Measurements from ENCODE around the gene CCDC174.
"Not testable (repeated sequence)": the region's sequence is repeated elsewhere in the genome, so short reads cannot be mapped to it uniquely, and the experiment has no call there.

CCDC174 gene

DNA sequence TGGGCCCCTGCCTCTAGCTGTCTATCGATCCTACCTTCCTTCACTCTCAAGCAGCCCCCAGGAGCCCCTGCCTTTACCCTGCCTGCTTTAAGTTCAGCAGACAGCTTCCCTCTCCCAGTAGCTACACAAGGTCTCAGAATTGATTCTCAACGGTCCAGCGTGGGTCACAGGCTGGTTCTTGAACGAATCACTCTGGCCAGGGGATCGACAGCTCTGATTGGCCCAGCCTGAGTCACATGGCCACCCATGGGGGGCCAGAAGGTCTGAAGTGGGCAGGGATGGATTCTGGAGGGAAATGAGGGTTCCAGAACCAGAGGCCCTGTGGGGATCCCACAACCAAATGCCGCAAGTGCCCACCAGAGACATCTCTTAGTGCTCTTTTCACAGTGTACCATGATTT, 23.7 kb upstream of the CCDC174 start:
- no peak for DNase-seq

GRCh38 chr3:14628406-14628805, 23.2 kb upstream of the CCDC174 start:
- DNase-seq: no peak

- DNase-seq: no peak
These were observed 21.0 kb upstream of the CCDC174 start for GRCh38 chr3:14630404-14631100.

- no peak for DNase-seq
These were observed 20.5 kb upstream of the CCDC174 start for GRCh38 chr3:14631101-14631497.

GRCh38 chr3:14631687-14632441, 19.7 kb upstream of the CCDC174 start:
- DNase-seq: no peak

DNA sequence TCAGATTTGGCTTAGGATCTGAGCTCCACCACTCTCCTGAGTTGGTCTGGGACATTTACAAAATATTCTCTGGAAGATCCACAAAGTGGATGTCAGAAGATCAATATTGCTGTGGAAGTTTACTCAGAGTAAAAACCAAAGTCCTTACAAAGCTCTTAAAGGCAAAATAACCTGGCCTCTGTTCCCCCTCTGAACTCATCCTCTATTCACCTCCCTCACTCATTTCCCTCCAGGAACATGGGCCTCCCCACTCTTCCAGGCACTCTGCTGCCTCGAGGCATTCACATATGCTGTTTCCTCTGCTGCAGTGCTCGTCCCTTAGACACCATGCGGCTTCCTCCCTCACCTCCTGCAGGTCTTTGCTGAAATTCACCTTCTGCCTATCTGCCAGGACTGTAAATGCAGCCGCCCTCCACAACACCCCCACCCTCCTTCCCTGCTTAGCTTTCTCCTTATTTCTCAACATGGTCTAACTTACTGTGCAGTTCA, 19.1 kb upstream of the CCDC174 start:
- DNase-seq: no peak

DNA sequence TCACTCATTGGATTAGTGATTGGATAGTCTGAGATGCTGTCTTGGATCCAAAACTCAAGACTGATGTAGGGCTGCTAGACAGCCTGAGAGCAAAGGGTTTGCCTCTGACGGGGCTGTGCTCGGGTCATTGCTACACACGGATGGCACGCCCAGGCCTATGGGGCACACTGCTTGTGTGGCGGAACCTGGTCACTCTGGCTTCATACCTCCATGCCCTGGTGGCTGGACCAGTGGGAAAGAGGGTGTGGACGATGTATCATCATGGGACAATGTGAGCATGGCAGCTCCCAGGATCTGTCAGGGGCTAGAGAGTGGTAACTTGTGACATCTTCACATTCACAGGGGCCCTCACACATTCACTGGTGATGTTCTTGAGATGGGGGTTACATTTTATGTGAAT, 18.1 kb upstream of the CCDC174 start:
- no peak for DNase-seq

GRCh38 chr3:14633819-14634424, 17.6 kb upstream of the CCDC174 start:
- peak; percentile 43 for DNase-seq

- DNase-seq: no peak
These were observed 16.7 kb upstream of the CCDC174 start for GRCh38 chr3:14634763-14635400.

GRCh38 chr3:14636496-14637087, 15.0 kb upstream of the CCDC174 start:
- no peak for DNase-seq

DNA sequence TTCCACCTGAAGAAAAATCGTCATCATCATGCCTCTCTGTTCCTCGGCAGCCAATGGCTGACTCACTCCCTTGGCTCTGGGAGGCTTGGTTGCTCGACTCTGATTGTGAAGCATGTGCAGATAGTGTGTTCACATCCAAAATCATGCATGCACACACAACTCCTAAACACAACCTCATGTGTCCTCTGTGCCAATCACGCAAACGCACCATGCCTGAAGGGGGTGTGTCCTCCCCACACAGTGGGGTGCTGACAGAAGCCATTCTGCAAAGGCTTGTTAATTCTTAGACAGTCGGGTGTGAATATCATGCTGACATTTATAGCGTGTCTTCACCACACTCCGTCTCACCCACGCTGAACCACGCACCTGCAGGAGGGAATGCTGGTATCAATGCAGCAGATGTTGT, 11.4 kb upstream of the CCDC174 start:
- DNase-seq: no peak

- no peak for DNase-seq
These were observed 10.8 kb upstream of the CCDC174 start for GRCh38 chr3:14640734-14641133.

- DNase-seq: no peak
These were observed 10.2 kb upstream of the CCDC174 start for GRCh38 chr3:14641346-14641745.

DNA sequence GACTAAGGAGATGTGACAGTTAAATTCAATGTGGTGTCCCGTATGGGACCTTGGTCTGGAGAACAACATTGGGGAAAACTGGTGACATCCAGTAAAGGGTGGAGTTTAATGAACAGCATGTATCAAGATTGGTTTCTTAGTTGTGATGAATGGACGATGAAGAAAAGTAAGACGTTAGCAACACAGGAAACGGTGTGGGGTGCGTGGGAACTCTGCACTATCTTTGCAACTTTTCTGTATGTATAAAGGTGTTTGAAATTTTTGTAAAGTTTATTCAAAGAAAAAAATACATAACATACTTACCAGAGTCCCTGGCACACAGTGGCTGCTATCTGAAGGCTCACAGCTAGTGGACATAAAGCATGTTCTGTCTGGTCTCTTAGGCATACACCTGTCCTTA, 6.1 kb upstream of the CCDC174 start:
- DNase-seq: no peak

- no peak for DNase-seq
These were observed 5.4 kb upstream of the CCDC174 start for GRCh38 chr3:14646131-14646573.

DNA sequence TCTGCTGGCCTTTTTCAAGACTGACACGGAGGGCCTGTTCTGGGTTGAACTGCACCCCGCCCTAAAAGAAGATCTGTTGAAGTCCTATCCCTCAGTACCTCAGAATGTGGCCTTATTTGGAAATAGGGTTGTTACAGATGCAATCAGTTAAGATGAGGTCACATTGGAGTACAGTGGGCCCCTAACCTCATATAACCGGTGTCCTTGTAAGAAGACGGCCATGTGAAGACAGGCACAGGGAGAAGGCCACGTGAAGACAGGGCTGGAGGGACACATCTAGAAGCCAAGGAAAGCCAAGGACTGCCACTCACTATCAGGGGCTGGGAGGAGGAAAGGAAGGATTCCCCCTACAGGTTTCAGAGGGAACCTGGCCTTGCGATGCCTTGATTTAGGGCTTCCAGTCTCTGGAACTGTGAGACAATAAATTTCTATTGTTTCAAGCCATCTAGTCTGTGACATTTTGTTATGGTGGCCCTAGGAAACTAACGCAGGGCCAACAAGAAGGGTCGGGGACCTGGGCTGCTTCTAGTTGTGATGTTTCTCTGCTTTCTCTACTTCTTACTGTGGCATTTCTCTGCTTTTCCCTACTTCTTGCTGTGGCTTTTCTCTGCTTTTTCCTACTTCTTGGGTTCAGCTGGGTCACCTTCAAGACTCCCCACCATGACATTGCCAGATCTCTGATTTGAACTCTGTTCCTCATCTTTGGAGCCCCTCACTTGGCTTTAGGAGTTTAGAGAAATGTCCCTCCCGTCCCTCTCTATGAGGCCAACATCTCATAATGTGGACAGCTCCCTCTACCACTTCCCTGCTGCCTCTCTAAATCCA, 4.8 kb upstream of the CCDC174 start:
- DNase-seq: no peak

DNA sequence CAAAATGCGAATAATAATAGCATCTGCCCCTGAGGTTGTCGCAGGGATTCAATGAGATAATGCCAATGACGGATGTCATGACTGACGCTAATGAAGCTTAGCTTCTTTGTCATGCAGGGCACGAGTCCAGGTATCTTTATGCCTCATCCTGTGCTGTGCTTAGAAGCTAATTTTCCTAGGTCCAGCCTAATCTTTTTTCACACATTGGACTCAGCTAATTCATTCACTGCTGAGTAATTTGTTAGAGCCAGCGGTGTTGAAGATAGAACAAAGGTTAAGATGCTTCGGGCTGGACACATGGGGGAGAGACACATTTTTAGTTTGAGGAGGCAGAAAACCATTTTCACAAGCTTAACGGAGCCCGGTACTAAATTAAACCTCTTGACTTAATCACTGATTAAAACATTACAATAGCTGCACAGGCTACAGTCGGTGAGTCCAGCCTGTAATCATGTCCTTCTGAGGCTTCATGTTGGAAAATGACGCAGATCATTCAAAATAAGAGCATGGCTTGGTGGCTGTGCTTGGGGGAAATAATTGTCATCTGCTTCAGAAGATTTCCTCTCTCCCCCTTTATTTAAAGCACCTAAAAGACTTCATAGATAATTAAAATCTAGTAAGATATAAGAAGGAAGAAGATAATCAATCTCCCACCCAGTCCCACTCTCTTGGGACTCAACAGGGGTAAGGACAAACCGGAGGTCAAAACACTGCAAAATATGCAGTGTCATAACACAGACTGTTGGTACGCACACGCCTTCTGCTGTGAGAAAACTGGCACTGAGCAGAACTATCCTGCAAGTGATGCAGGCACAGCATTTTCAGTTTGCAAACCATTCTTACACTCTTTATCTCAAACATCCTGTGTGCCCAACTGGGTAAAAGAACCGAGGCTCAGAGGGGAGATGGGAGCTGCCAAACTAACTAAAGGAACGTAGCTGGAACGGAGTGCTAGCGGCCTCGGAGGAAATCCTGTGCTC, 3.3 kb upstream of the CCDC174 start:
- DNase-seq: no peak

- DNase-seq: no peak
These were observed 2.1 kb upstream of the CCDC174 start for GRCh38 chr3:14649466-14649865.

GRCh38 chr3:14650193-14650592, 1.4 kb upstream of the CCDC174 start:
- no peak for DNase-seq

DNA sequence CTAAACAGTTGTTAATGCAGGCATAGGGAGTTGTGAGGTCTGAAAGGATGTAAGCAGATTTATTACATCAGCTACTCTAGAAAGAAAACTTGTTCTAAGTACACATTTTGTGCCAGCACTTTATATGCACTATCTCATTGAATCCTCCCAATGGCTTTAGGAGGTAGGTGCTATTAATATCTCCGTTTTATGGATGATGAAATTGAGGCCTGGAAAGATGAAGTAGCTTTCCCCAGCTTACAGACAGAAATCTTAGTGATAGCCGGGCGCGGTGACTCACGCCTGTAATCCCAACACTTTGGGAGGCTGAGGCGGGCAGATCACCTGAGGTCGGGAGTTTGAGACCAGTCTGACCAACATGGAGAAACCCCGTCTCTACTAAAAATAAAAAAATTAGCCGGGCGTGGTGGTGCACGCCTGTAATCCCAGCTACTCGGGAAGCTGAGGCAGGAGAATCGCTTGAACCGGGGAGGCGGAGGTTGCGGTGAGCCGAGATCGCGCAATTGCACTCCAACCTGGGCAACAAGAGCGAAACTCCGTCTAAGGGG, 872 bp downstream of the CCDC174 start:
- not testable (repeated sequence) for DNase-seq

GRCh38 chr3:14657579-14657978, 6.0 kb downstream of the CCDC174 start:
- no peak for DNase-seq
